Epithelial cell of esophagus (primary cell): ENCODE data around the gene SPINK5.

Source experiments
- DNase-seq: peaks from one replicate; pipeline ENCODE4 v3.0.0; 2010; ENCODE audit warnings: low read depth
- H3K4me3 ChIP-seq: 2 replicates; pipeline ENCODE4 v1.5.1; 2011; ENCODE audit warnings: mild to moderate bottlenecking, low read length, control low read depth
- TF ChIP-seq, protein P1 (sequence below): IDR thresholded peaks from 2 replicates; pipeline ENCODE4 v1.5.1; 2011; ENCODE audit warnings: low read depth, mild to moderate bottlenecking, low read length, control low read depth, inconsistent platforms; ENCODE audit not compliant: insufficient read depth; ENCODE audit errors: missing control alignments

The SPINK5 gene

DNA sequence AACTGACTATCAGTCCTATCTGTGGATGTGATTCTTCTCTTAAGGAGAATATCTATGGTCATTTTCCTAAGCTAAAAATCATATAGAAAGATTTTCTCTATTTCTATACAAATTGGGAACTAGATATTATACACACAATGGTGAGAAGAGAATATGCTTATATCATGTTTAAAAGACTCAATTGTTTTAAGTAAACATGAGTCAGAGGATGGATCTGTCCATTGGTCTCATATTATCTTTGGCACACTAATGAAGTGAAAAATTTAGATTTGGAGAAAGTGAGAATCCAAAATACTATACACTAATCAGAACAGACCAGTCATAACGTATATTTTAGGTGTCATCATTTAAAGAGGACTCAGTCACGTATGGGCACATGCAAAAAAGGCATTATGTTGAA lies 88.1 kb downstream of the SPINK5 start:
- DNase-seq, result no peak
- TF ChIP-seq, protein P1, sequence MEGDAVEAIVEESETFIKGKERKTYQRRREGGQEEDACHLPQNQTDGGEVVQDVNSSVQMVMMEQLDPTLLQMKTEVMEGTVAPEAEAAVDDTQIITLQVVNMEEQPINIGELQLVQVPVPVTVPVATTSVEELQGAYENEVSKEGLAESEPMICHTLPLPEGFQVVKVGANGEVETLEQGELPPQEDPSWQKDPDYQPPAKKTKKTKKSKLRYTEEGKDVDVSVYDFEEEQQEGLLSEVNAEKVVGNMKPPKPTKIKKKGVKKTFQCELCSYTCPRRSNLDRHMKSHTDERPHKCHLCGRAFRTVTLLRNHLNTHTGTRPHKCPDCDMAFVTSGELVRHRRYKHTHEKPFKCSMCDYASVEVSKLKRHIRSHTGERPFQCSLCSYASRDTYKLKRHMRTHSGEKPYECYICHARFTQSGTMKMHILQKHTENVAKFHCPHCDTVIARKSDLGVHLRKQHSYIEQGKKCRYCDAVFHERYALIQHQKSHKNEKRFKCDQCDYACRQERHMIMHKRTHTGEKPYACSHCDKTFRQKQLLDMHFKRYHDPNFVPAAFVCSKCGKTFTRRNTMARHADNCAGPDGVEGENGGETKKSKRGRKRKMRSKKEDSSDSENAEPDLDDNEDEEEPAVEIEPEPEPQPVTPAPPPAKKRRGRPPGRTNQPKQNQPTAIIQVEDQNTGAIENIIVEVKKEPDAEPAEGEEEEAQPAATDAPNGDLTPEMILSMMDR, result no peak

DNA sequence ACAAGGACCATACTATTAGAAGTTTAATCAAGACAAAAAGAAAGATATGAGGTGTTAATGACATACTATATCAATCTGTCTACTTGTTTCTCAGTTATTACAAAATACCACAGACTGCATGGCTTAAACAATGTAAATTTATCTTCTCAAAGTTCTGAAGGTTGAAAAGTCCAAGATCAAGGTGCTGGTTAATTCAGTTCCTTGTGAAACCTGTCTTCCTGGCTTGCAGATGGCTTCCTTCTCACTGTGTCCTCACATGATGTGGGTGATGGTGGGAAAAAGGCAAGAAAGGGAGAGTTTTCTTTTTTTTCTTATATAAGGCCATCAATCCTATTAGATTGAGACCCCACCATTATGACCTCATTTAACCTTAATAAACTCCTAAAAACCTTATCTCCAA lies 89.0 kb downstream of the SPINK5 start:
- TF ChIP-seq, protein P1, result no peak
- H3K4me3 ChIP-seq, result no peak overlapping the region
- no peak for DNase-seq

More for the DNA sequence above, 88.1 kb downstream of the SPINK5 start:
- H3K4me3 ChIP-seq, result no peak overlapping the region

DNA sequence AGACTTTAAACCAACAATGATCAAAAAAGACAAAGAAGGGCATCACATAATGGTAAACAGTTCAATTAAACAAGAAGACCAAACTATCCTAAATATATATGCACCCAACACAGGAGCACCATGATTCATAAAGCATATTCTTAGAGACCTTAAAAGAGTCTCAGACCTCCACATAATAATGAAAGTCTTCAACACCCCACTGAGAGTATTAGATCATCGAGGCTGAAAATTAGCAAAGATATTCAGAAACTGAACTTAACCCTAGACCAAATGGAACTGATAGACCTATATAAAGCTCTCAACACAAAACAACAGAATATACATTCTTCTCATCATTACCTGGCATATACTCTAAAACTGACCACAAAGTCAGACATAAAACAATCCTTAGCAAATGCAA lies 92.8 kb downstream of the SPINK5 start:
- no peak overlapping the region for H3K4me3 ChIP-seq
- no peak for DNase-seq
- TF ChIP-seq, protein P1, result no peak

DNA sequence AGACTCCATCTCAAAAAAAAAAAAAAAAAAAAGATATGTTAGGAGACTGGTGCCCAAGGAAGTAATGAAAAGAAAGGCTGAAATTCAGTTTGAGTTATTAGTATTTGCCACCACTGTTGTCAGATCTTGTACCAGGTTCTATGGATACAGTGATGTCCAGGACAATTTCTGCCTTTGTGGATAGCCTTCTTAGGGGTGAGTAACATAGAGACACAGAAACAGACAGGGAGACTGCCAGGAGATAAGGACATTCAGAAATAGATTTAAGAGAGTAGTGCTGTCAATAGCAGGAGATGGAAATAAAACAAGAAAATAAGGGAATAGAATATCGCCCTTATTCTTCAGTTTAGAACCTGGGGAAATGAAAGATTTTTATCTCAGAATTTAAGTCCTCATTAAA lies 98.3 kb downstream of the SPINK5 start:
- DNase-seq, result no peak
- TF ChIP-seq, protein P1, result no peak
- H3K4me3 ChIP-seq, result no peak overlapping the region

DNA sequence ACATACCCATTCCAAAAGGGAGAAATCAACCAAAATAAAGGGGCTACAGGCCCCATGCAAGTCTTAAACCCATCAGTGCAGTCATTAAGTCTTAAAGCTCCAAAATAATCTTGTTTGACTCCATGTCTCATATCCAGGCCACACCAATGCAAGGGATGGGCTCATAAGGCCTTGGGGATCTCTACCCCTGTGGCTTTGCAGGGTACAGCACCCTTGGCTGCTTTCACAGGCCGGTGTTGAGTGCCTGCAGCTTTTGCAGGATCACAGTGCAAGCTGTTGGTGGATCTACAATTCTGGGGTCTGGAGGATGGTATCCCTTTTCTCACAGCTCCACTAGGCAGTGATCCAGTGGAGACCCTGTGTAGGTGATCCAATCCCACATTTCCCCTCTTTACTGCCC lies 99.6 kb downstream of the SPINK5 start:
- no peak overlapping the region for H3K4me3 ChIP-seq
- no peak for DNase-seq
- TF ChIP-seq, protein P1, result no peak

DNA sequence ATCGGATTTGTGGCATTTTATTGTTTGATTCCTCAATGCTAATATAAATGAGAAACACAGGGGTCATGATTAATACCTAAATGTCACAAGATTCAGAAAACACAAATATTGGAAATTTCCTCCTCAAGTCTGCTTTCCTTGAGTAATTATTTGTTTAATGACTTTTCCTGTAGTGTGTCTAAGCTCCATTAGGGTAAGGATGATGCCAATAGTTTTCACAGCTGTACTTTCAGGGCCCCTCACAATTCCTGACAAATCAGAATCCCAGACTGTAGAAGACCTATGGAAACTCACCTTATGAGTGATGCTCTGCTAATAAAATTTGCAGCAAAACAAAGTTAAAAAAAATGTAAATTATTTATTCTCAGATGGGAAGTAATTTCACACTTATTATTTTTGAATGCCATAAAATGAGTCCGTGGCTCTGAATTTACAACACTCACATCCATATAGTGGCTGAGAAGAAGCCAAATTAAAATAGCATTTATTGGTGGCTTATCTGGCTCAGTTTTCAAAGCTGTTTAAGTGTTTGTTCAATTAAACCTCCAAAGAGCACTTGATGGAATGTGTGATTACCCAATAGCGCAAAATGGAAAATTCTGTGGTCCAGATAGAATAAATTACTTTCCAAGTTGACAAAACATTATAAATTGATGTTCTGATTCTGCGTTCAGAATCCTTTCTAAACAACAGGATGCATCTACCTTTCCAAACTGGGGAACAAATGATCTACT lies 102.9 kb downstream of the SPINK5 start:
- no peak for DNase-seq
- TF ChIP-seq, protein P1, result no peak
- H3K4me3 ChIP-seq, result no peak overlapping the region

DNA sequence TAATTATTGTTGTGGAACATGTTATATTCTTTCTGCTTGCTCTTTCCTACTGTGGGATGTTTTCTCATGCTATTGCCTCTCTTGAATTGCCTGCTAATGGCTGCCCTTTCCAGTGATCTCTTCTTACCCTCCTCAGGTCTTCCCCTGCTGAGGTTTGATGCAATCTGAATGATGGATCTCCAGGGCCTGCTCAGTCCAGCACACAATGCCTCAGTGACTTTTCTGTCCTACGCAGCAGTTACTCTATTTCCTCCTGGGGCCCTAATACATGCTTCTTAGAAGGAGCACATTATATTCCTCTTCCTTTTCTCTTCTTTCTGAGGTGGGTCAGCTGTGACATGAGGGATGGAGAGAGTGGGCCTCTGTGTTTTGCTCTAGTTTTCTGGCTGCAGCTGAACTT lies 104.5 kb downstream of the SPINK5 start, which contains the start of gene SPINK14:
SPINK14 (plus strand) TSS at position 301 of the 400 bp plus-strand sequence. CDS start 1,187 bp downstream, outside the sequence.
- TF ChIP-seq, protein P1, result no peak
- no peak for DNase-seq
- no peak within 1 kb of the TSS for H3K4me3 ChIP-seq
